ENCODE measurements around the gene CEP131. TPM values are rescaled to one million over a fixed set of nuclear protein-coding genes. Genes with fewer than 3 reads are reported as not detected.

CEP131 gene
- total and polyA plus RNA-seq, 2 of the 8 experiments (the other 6 are each of a cell fraction or from before 2014, with no cell fraction given): 5.9 to 23.2 TPM

DNA sequence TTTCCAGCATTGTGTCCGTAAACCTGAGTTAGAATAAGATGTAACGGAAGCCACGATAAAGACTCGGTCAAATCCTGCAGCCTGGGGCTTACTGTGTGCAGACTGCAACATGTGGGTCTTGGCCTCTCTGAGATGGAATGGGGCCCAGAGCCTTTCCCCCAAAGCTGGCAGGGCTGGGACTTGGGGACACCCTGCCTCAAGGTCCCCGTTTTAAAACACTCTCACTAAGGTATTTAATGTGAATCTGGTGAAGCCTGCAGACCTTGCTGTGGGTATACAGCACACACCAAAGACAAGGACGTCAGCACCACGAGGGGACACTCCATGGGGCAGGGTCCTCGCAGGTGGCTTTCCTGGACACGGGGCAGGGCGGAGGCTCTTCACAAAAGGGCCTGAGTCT, 18.4 kb upstream of the CEP131 start (continued):
- TF ChIP-seq, protein P1, sequence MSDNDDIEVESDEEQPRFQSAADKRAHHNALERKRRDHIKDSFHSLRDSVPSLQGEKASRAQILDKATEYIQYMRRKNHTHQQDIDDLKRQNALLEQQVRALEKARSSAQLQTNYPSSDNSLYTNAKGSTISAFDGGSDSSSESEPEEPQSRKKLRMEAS (IDR thresholded peaks at IDR 0.05): no peak
- TF ChIP-seq HDAC6 (IDR thresholded peaks at IDR 0.05; ENCODE audit: low read depth, low read length) (no peak), GABPA (IDR thresholded peaks at IDR 0.05; ENCODE audit: borderline replicate concordance, insufficient read depth, low read length) (no peak)

All from H1 (cell line).